ENCODE measurements around the gene C20orf141.

DNA sequence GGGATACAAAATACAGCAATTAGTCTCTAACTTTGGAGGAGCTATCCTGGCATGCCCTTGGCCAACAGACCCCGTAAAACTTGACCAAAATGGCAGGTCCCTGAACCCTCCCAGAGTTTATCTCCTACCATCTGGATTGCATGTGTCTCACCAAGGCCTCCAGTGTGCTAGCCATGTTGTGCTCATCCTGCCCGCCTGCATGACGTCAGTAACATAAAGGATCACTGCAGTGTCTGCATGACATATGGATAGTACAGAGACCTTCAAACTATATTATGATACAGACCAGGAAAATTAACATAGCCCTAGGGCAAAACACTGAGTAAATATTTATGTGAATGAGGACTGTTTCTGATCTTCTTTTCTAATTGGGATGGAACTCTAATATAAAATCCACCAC lies 39.6 kb upstream of the C20orf141 start:
- TF ChIP-seq, protein P1, sequence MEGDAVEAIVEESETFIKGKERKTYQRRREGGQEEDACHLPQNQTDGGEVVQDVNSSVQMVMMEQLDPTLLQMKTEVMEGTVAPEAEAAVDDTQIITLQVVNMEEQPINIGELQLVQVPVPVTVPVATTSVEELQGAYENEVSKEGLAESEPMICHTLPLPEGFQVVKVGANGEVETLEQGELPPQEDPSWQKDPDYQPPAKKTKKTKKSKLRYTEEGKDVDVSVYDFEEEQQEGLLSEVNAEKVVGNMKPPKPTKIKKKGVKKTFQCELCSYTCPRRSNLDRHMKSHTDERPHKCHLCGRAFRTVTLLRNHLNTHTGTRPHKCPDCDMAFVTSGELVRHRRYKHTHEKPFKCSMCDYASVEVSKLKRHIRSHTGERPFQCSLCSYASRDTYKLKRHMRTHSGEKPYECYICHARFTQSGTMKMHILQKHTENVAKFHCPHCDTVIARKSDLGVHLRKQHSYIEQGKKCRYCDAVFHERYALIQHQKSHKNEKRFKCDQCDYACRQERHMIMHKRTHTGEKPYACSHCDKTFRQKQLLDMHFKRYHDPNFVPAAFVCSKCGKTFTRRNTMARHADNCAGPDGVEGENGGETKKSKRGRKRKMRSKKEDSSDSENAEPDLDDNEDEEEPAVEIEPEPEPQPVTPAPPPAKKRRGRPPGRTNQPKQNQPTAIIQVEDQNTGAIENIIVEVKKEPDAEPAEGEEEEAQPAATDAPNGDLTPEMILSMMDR (conservative IDR thresholded peaks at IDR 0.05; ENCODE audit: low read length), result no peak
- TF ChIP-seq EZH2phosphoT487 (IDR thresholded peaks at IDR 0.05; ENCODE audit: borderline replicate concordance), result no peak
